GM23338 (cell line): ENCODE data around the gene AACS. TPM values are rescaled to one million over a fixed set of nuclear protein-coding genes. Genes with fewer than 3 reads are reported as not detected.

Experiments
- ATAC-seq: fragments of 200-7000 bp; cut with Tn5 transposase; 3 replicates; pipeline ENCODE4 v1.9.1; 2020
- DNase-seq: peaks from one replicate; pipeline ENCODE4 v3.0.0-alpha.2; 2015; ENCODE audit warnings: low spot score
- H2AFZ ChIP-seq: fragments of 200-600 bp; sonication (generic); 2 replicates; pipeline ENCODE4 v1.8.0; 2016; ENCODE audit warnings: antibody characterized with exemption, mild to moderate bottlenecking, moderate library complexity
- H3F3A ChIP-seq: fragments of 200-600 bp; sonication (generic); replicated peaks from 2 replicates; pipeline ENCODE4 v1.8.0; 2017; ENCODE audit warnings: antibody characterized with exemption, mixed run types, low read depth
- H3K27ac ChIP-seq: fragments of 200-600 bp; sonication (generic); 2 replicates; pipeline ENCODE4 v1.6.1; 2016; ENCODE audit warnings: low read depth
- H3K27me3 ChIP-seq: fragments of 200-600 bp; sonication (generic); 2 replicates; pipeline ENCODE4 v1.8.0; 2016; ENCODE audit warnings: mild to moderate bottlenecking, mixed run types, moderate library complexity; ENCODE audit not compliant: insufficient read depth
- H3K36me3 ChIP-seq: fragments of 200-600 bp; sonication (generic); 2 replicates; pipeline ENCODE4 v1.8.0; 2016; ENCODE audit warnings: mild to moderate bottlenecking; ENCODE audit not compliant: insufficient read depth
- H3K4me1 ChIP-seq: fragments of 200-600 bp; sonication (generic); 2 replicates; pipeline ENCODE4 v1.8.0; 2016; ENCODE audit warnings: mild to moderate bottlenecking, moderate library complexity; ENCODE audit not compliant: insufficient read depth
- H3K4me2 ChIP-seq: fragments of 200-600 bp; sonication (generic); 2 replicates; pipeline ENCODE4 v1.7.1; 2017; ENCODE audit warnings: mixed run types
- H3K4me3 ChIP-seq: fragments of 200-600 bp; sonication (generic); 2 replicates; pipeline ENCODE4 v1.6.1; 2016; ENCODE audit warnings: mixed run types
- H3K79me2 ChIP-seq: fragments of 200-600 bp; sonication (generic); replicated peaks from 2 replicates; pipeline ENCODE4 v1.8.0; 2017; ENCODE audit warnings: mild to moderate bottlenecking; ENCODE audit not compliant: insufficient read depth
- H3K9me2 ChIP-seq: fragments of 200-600 bp; sonication (generic); 2 replicates; pipeline ENCODE4 v1.8.0; 2017; ENCODE audit not compliant: insufficient read depth
- H4K20me1 ChIP-seq: fragments of 200-600 bp; sonication (generic); replicated peaks from 2 replicates; pipeline ENCODE4 v1.8.0; 2017; ENCODE audit warnings: mild to moderate bottlenecking; ENCODE audit not compliant: insufficient read depth
- H3K27ac Mint-ChIP-seq: 2 replicates; pipeline ENCODE4 v1.8.0; 2020; ENCODE audit warnings: inconsistent platforms, mild to moderate bottlenecking, moderate library complexity, mixed read lengths
- H3K27me3 Mint-ChIP-seq: 3 replicates; pipeline ENCODE4 v1.8.0; 2022; ENCODE audit warnings: low read depth, mild to moderate bottlenecking, moderate library complexity, mixed read lengths, inconsistent platforms; ENCODE audit not compliant: insufficient read depth, poor library complexity
- H3K36me3 Mint-ChIP-seq: 3 replicates; pipeline ENCODE4 v1.8.0; 2021; ENCODE audit warnings: low read depth, mild to moderate bottlenecking, inconsistent platforms, moderate library complexity, mixed read lengths
- H3K4me1 Mint-ChIP-seq: 3 replicates; pipeline ENCODE4 v1.8.0; 2020; ENCODE audit warnings: mild to moderate bottlenecking, inconsistent platforms, mixed read lengths
- H3K4me3 Mint-ChIP-seq: 3 replicates; pipeline ENCODE4 v1.8.0; 2021; ENCODE audit warnings: moderate library complexity, mild to moderate bottlenecking, inconsistent platforms, mixed read lengths
- H3K9me3 Mint-ChIP-seq: 3 replicates; pipeline ENCODE4 v1.8.0; 2020; ENCODE audit warnings: moderate library complexity, mild to moderate bottlenecking, inconsistent platforms, mixed read lengths
- CREB1 ChIP-seq: fragments of 250-450 bp; sonication (Bioruptor Pico); IDR thresholded peaks from 2 replicates; pipeline ENCODE4 v1.5.0; 2020; ENCODE audit warnings: low read depth, mild to moderate bottlenecking, moderate library complexity
- EZH2 ChIP-seq: fragments of 200-600 bp; sonication (generic); IDR thresholded peaks from one replicate; pipeline ENCODE4 v1.8.0; 2017; ENCODE audit warnings: antibody characterized with exemption, mild to moderate bottlenecking, low read depth; ENCODE audit not compliant: unreplicated experiment
- EZH2phosphoT487 ChIP-seq: fragments of 200-600 bp; sonication (generic); IDR thresholded peaks from one replicate; pipeline ENCODE4 v1.8.1; 2018; ENCODE audit warnings: antibody characterized with exemption; ENCODE audit not compliant: unreplicated experiment
- JUNB ChIP-seq: IDR thresholded peaks from one replicate; pipeline ENCODE4 v1.6.1; 2016; ENCODE audit warnings: antibody characterized with exemption; ENCODE audit not compliant: unreplicated experiment
- NANOG ChIP-seq: IDR thresholded peaks from 2 replicates; pipeline ENCODE4 v1.6.1; 2016; ENCODE audit warnings: antibody characterized with exemption, borderline replicate concordance
- STAT1 ChIP-seq: IDR thresholded peaks from one replicate; pipeline ENCODE4 v1.6.1; 2016; ENCODE audit warnings: antibody characterized with exemption; ENCODE audit not compliant: unreplicated experiment
- ZNF114 ChIP-seq: fragments of 250-450 bp; sonication (Bioruptor Pico); IDR thresholded peaks from 2 replicates; pipeline ENCODE4 v1.5.0; 2020; ENCODE audit warnings: mild to moderate bottlenecking, moderate library complexity
- ZNF331 ChIP-seq: fragments of 250-450 bp; sonication (Bioruptor Pico); IDR thresholded peaks from 2 replicates; pipeline ENCODE4 v1.5.0; 2020; ENCODE audit warnings: low read depth, mild to moderate bottlenecking, moderate library complexity
- polyA plus RNA-seq: library from polyadenylated mRNA; unstranded; fragments of >200 nt; fragmentation: Nextera tagmentation; extraction: Ambion mirVana; gene quantifications from 2 replicates; pipeline ENCODE4 v1.2.1, GENCODE V29; 2016
- total RNA-seq: library from RNA; depleted of rRNA; stranded (reverse); fragments of >200 nt; shearing (Covaris generic); gene quantifications from 2 replicates; pipeline ENCODE4 v1.2.3, GENCODE V29; 2014
- TF ChIP-seq, protein P1 (sequence below): IDR thresholded peaks from one replicate; pipeline ENCODE4 v1.6.1; 2018; ENCODE audit warnings: antibody characterized with exemption; ENCODE audit not compliant: unreplicated experiment
- TF ChIP-seq, protein P2 (sequence below): IDR thresholded peaks from 2 replicates; pipeline ENCODE4 v1.6.1; 2016; ENCODE audit warnings: antibody characterized with exemption
- TF ChIP-seq, protein P3 (sequence below): fragments of 250-450 bp; sonication (Bioruptor Pico); IDR thresholded peaks from 2 replicates; pipeline ENCODE4 v1.5.0; 2020; ENCODE audit warnings: mild to moderate bottlenecking, moderate library complexity

AACS gene
- total and polyA plus RNA-seq, 2 experiments from 2014 or later, result 31.1 to 64.4 TPM

DNA sequence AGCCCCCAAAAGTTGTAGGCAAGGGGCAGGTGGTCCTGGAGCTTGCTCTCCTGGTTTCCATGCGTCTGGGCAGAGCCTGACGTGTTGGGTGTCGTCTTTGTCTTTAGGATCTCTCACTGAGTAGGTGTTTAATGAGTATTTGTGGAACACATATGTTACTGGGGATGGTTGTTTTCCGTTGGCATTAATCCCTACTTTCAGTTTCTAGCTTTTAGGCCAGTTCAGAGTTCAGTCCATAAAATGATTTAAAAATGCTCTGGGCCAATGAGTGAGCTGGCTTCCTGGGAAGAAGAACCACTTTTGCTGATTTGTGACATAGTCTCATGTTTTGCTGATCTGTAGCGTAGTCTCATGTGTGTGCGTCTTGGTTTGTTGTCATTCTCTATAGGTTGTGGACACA, 10.9 kb downstream of the AACS start (continued):
- TF ChIP-seq, protein P1, sequence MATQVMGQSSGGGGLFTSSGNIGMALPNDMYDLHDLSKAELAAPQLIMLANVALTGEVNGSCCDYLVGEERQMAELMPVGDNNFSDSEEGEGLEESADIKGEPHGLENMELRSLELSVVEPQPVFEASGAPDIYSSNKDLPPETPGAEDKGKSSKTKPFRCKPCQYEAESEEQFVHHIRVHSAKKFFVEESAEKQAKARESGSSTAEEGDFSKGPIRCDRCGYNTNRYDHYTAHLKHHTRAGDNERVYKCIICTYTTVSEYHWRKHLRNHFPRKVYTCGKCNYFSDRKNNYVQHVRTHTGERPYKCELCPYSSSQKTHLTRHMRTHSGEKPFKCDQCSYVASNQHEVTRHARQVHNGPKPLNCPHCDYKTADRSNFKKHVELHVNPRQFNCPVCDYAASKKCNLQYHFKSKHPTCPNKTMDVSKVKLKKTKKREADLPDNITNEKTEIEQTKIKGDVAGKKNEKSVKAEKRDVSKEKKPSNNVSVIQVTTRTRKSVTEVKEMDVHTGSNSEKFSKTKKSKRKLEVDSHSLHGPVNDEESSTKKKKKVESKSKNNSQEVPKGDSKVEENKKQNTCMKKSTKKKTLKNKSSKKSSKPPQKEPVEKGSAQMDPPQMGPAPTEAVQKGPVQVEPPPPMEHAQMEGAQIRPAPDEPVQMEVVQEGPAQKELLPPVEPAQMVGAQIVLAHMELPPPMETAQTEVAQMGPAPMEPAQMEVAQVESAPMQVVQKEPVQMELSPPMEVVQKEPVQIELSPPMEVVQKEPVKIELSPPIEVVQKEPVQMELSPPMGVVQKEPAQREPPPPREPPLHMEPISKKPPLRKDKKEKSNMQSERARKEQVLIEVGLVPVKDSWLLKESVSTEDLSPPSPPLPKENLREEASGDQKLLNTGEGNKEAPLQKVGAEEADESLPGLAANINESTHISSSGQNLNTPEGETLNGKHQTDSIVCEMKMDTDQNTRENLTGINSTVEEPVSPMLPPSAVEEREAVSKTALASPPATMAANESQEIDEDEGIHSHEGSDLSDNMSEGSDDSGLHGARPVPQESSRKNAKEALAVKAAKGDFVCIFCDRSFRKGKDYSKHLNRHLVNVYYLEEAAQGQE, result no peak
- no peak for TF ChIP-seq CREB1

DNA sequence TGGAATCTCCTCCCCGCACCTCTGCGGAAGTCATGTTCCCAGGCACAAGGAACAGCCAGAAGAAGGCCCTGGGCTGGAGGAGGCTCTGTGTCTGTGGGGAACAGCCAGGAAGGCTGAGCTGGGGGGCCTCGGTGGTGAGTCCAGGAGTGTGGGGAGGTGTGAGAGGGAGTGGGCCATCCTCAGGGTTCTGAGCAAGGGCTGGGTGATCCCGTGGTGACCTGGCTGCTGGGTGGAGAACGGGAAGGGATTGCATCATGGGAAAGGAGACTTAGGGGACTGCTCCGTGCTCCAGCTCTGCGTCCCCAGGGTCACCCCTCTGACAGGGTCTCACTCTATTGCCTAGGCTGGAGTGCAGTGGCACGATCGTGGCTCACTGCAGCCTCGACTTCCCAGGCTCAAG, 13.8 kb downstream of the AACS start:
- Histone ChIP-seq H3K36me3 (peaks cover 34% of the 10 kb centered on the region), H3K4me3 (no peak overlapping the region), H3F3A (0 out of 2 replicates have a peak, but pooled peaks cover 6% of the 10 kb centered on the region), H4K20me1 (peaks cover 8% of the 10 kb centered on the region), H3K27ac (no peak overlapping the region), H3K4me1 (no peaks in the 10 kb centered on the region), H3K4me2 (no peak overlapping the region), H3K79me2 (peaks cover 2% of the 10 kb centered on the region), H2AFZ (no peak overlapping the region), H3K9me2 (no peaks in the 10 kb centered on the region), H3K27me3 (no peaks in the 10 kb centered on the region)
- no peak for DNase-seq
- no peak for ATAC-seq
- Mint-ChIP-seq H3K4me1 (no peaks in the 10 kb centered on the region), H3K27ac (no peak overlapping the region; the same call in 1 of the 2 replicates), H3K4me3 (no peak overlapping the region), H3K27me3 (no peaks in the 10 kb centered on the region), H3K9me3 (no peaks in the 10 kb centered on the region), H3K36me3 (peaks cover 55% of the 10 kb centered on the region)
- TF ChIP-seq EZH2phosphoT487 (no peak), CREB1 (no peak), NANOG (no peak), ZNF331 (no peak), ZNF114 (CRISPR knock-in tag) (no peak), JUNB (no peak), STAT1 (no peak), EZH2 (no peak)
- TF ChIP-seq, protein P1, result no peak
- TF ChIP-seq, protein P2, sequence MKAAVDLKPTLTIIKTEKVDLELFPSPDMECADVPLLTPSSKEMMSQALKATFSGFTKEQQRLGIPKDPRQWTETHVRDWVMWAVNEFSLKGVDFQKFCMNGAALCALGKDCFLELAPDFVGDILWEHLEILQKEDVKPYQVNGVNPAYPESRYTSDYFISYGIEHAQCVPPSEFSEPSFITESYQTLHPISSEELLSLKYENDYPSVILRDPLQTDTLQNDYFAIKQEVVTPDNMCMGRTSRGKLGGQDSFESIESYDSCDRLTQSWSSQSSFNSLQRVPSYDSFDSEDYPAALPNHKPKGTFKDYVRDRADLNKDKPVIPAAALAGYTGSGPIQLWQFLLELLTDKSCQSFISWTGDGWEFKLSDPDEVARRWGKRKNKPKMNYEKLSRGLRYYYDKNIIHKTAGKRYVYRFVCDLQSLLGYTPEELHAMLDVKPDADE, result no peak
- TF ChIP-seq, protein P3, sequence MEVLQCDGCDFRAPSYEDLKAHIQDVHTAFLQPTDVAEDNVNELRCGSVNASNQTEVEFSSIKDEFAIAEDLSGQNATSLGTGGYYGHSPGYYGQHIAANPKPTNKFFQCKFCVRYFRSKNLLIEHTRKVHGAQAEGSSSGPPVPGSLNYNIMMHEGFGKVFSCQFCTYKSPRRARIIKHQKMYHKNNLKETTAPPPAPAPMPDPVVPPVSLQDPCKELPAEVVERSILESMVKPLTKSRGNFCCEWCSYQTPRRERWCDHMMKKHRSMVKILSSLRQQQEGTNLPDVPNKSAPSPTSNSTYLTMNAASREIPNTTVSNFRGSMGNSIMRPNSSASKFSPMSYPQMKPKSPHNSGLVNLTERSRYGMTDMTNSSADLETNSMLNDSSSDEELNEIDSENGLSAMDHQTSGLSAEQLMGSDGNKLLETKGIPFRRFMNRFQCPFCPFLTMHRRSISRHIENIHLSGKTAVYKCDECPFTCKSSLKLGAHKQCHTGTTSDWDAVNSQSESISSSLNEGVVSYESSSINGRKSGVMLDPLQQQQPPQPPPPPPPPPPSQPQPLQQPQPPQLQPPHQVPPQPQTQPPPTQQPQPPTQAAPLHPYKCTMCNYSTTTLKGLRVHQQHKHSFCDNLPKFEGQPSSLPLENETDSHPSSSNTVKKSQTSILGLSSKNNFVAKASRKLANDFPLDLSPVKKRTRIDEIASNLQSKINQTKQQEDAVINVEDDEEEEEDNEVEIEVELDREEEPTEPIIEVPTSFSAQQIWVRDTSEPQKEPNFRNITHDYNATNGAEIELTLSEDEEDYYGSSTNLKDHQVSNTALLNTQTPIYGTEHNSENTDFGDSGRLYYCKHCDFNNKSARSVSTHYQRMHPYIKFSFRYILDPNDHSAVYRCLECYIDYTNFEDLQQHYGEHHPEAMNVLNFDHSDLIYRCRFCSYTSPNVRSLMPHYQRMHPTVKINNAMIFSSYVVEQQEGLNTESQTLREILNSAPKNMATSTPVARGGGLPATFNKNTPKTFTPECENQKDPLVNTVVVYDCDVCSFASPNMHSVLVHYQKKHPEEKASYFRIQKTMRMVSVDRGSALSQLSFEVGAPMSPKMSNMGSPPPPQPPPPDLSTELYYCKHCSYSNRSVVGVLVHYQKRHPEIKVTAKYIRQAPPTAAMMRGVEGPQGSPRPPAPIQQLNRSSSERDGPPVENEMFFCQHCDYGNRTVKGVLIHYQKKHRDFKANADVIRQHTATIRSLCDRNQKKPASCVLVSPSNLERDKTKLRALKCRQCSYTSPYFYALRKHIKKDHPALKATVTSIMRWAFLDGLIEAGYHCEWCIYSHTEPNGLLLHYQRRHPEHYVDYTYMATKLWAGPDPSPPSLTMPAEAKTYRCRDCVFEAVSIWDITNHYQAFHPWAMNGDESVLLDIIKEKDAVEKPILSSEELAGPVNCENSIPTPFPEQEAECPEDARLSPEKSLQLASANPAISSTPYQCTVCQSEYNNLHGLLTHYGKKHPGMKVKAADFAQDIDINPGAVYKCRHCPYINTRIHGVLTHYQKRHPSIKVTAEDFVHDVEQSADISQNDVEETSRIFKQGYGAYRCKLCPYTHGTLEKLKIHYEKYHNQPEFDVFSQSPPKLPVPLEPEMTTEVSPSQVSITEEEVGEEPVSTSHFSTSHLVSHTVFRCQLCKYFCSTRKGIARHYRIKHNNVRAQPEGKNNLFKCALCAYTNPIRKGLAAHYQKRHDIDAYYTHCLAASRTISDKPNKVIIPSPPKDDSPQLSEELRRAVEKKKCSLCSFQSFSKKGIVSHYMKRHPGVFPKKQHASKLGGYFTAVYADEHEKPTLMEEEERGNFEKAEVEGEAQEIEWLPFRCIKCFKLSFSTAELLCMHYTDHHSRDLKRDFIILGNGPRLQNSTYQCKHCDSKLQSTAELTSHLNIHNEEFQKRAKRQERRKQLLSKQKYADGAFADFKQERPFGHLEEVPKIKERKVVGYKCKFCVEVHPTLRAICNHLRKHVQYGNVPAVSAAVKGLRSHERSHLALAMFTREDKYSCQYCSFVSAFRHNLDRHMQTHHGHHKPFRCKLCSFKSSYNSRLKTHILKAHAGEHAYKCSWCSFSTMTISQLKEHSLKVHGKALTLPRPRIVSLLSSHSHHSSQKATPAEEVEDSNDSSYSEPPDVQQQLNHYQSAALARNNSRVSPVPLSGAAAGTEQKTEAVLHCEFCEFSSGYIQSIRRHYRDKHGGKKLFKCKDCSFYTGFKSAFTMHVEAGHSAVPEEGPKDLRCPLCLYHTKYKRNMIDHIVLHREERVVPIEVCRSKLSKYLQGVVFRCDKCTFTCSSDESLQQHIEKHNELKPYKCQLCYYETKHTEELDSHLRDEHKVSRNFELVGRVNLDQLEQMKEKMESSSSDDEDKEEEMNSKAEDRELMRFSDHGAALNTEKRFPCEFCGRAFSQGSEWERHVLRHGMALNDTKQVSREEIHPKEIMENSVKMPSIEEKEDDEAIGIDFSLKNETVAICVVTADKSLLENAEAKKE (CRISPR knock-in tag), result no peak
